Liver (tissue), 9 donors: ENCODE data around the gene DLGAP4. TPM values are rescaled to one million over a fixed set of nuclear protein-coding genes. Genes with fewer than 3 reads are reported as not detected.

Experiments
- DNase-seq: peaks from one replicate; pipeline ENCODE4 v3.0.0-alpha.2; 2017; ENCODE audit warnings: low spot score
- H3K27ac ChIP-seq, 2 donors: one replicate each; pipeline ENCODE4 v1.7.0; 2013; ENCODE audit warnings: inconsistent platforms in 2 of 2, low read length in 2 of 2, control low read depth in 1 of 2, low read depth in 1 of 2, mild to moderate bottlenecking in 1 of 2
- H3K27me3 ChIP-seq, 4 donors: one replicate each; pipeline versions ENCODE4 v1.6.1 to v1.7.0; 2013; ENCODE audit warnings: low read length in 3 of 4, inconsistent platforms in 1 of 4, mild to moderate bottlenecking in 1 of 4, moderate library complexity in 1 of 4; ENCODE audit not compliant: control insufficient read depth in 4 of 4, insufficient read depth in 4 of 4
- H3K36me3 ChIP-seq, 4 donors: one replicate each; pipeline versions ENCODE4 v1.6.1 to v1.7.0; 2013; ENCODE audit warnings: low read length in 3 of 4, mild to moderate bottlenecking in 3 of 4, low read depth in 1 of 4, moderate library complexity in 1 of 4; ENCODE audit not compliant: control insufficient read depth in 4 of 4, insufficient read depth in 3 of 4
- H3K4me1 ChIP-seq, 4 donors: one replicate each; pipeline versions ENCODE4 v1.6.1 to v1.7.0; 2013; ENCODE audit warnings: low read length in 3 of 4, mild to moderate bottlenecking in 3 of 4, moderate library complexity in 1 of 4; ENCODE audit not compliant: control insufficient read depth in 4 of 4, insufficient read depth in 4 of 4
- H3K4me3 ChIP-seq, 3 donors: one replicate each; pipeline versions ENCODE4 v1.6.1 to v1.7.0; 2013; ENCODE audit warnings: low read length in 3 of 3, control low read depth in 1 of 3, low read depth in 1 of 3, mild to moderate bottlenecking in 1 of 3
- H3K9ac ChIP-seq, 2 donors: one replicate each; pipeline ENCODE4 v1.7.0; 2013; ENCODE audit warnings: low read length in 2 of 2, mild to moderate bottlenecking in 2 of 2, moderate library complexity in 2 of 2, control low read depth in 1 of 2, low read depth in 1 of 2
- H3K9me3 ChIP-seq, 4 donors: one replicate each; pipeline versions ENCODE4 v1.6.1 to v1.7.0; 2013; ENCODE audit warnings: low read length in 3 of 4; ENCODE audit not compliant: control insufficient read depth in 4 of 4
- ATF3 ChIP-seq: IDR thresholded peaks from 2 replicates; pipeline ENCODE4 v1.6.1; 2016; ENCODE audit warnings: antibody characterized with exemption
- CTCF ChIP-seq: fragments of 150-350 bp; IDR thresholded peaks from 2 replicates; pipeline ENCODE4 v1.5.1; 2017; ENCODE audit warnings: improper control_type of control experiment, low read depth, low read length; ENCODE audit not compliant: missing input control
- FOXA2 ChIP-seq: IDR thresholded peaks from 2 replicates; pipeline ENCODE4 v1.6.1; 2016; ENCODE audit warnings: antibody characterized with exemption
- HNF4A ChIP-seq, 2 donors: conservative IDR thresholded peaks; 2 replicates each; pipeline ENCODE4 v1.6.1; 2016; ENCODE audit warnings: antibody characterized with exemption in 2 of 2, mild to moderate bottlenecking in 2 of 2
- MAX ChIP-seq: IDR thresholded peaks from 2 replicates; pipeline ENCODE4 v1.6.1; 2016; ENCODE audit warnings: antibody characterized with exemption
- REST ChIP-seq: IDR thresholded peaks from 2 replicates; pipeline ENCODE4 v1.6.1; 2016; ENCODE audit warnings: antibody characterized with exemption, mild to moderate bottlenecking
- RXRA ChIP-seq, 2 donors: IDR thresholded peaks; 2 replicates each; pipeline ENCODE4 v1.6.1; 2017 to 2018; ENCODE audit warnings: antibody characterized with exemption in 2 of 2, mild to moderate bottlenecking in 1 of 2
- TAF1 ChIP-seq: conservative IDR thresholded peaks from 2 replicates; pipeline ENCODE4 v1.6.1; 2016; ENCODE audit warnings: antibody characterized with exemption, mild to moderate bottlenecking
- YY1 ChIP-seq: IDR thresholded peaks from 2 replicates; pipeline ENCODE4 v1.6.1; 2016; ENCODE audit warnings: antibody characterized with exemption, mild to moderate bottlenecking
- WGBS: extraction: QIAGEN DNeasy Blood & Tissue Kit; methylation state at CpG from one replicate; pipeline ENCODE4 v1.1.7; 2013; 5-methylcytosine and 5-hydroxymethylcytosine counted together
- polyA plus RNA-seq, 2 donors: library from polyadenylated mRNA; stranded (reverse) in 1 of 2; unstranded in 1 of 2; fragments of 200-250 nt in 1 of 2; fragments of >200 nt in 1 of 2; fragmentation: Nextera tagmentation in 1 of 2; extraction: Ambion mirVana in 1 of 2; gene quantifications; one replicate each; pipeline versions ENCODE4 v1.2.1 to v1.2.3, GENCODE V29; 2013 to 2015
- total RNA-seq, 2 donors: library from RNA; depleted of rRNA; stranded (reverse); fragments of >200 nt; gene quantifications; one replicate each; pipeline ENCODE4 v1.2.3, GENCODE V29; 2014
- donor health status: healthy.
- donor health status: healthy.
- donor health status: healthy.
- donor health status: healthy.
- donor health status: healthy.

DLGAP4 gene
- total and polyA plus RNA-seq, 4 donors: 2.9 to 18.7 (median 11.2) TPM

GRCh38 chr20:36532388-36532787, 226.2 kb downstream of the DLGAP4 start:
- WGBS: 94% methylated on average over 10 of the region's 10 CpGs
- DNase-seq: no peak
- Histone ChIP-seq H3K27me3 (no peaks in the 10 kb centered on the region), H3K27ac (no peak overlapping the region), H3K4me1 (no peaks in the 10 kb centered on the region), H3K9ac (no peak overlapping the region), H3K4me3 (no peak overlapping the region), H3K9me3 (no peaks in the 10 kb centered on the region), H3K36me3 (peaks cover under 1 to 8% (median 4%) of the 10 kb centered on the region in 4 donors)
- TF ChIP-seq MAX: no peak
- TF ChIP-seq HNF4A (conservative IDR thresholded peaks at IDR 0.05): no peak
- TF ChIP-seq CTCF: no peak
- TF ChIP-seq REST: no peak
- TF ChIP-seq YY1: no peak
- TF ChIP-seq FOXA2: no peak
- TF ChIP-seq TAF1: no peak

GRCh38 chr20:36532822-36533221, 226.7 kb downstream of the DLGAP4 start:
- Histone ChIP-seq H3K27ac (no peak overlapping the region), H3K4me3 (no peak overlapping the region)
- no peak for TF ChIP-seq FOXA2
- TF ChIP-seq TAF1: no peak
- TF ChIP-seq ATF3: no peak
- TF ChIP-seq CTCF: no peak
- no peak for TF ChIP-seq RXRA (IDR thresholded peaks at IDR 0.05)

More at GRCh38 chr20:36532822-36533221, 226.7 kb downstream of the DLGAP4 start:
- no peaks in the 10 kb centered on the region for H3K27me3 ChIP-seq
- H3K4me1 ChIP-seq: no peaks in the 10 kb centered on the region
- no peaks in the 10 kb centered on the region for H3K9me3 ChIP-seq
- H3K9ac ChIP-seq: no peak overlapping the region
- peaks cover 0 to 4% (median 2%) of the 10 kb centered on the region in 4 donors for H3K36me3 ChIP-seq
- 92% methylated on average over 3 of the region's 3 CpGs for WGBS
- DNase-seq: no peak
